ENCODE data around the gene ANGPT4.

ANGPT4 gene, protein sequence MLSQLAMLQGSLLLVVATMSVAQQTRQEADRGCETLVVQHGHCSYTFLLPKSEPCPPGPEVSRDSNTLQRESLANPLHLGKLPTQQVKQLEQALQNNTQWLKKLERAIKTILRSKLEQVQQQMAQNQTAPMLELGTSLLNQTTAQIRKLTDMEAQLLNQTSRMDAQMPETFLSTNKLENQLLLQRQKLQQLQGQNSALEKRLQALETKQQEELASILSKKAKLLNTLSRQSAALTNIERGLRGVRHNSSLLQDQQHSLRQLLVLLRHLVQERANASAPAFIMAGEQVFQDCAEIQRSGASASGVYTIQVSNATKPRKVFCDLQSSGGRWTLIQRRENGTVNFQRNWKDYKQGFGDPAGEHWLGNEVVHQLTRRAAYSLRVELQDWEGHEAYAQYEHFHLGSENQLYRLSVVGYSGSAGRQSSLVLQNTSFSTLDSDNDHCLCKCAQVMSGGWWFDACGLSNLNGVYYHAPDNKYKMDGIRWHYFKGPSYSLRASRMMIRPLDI

DNA sequence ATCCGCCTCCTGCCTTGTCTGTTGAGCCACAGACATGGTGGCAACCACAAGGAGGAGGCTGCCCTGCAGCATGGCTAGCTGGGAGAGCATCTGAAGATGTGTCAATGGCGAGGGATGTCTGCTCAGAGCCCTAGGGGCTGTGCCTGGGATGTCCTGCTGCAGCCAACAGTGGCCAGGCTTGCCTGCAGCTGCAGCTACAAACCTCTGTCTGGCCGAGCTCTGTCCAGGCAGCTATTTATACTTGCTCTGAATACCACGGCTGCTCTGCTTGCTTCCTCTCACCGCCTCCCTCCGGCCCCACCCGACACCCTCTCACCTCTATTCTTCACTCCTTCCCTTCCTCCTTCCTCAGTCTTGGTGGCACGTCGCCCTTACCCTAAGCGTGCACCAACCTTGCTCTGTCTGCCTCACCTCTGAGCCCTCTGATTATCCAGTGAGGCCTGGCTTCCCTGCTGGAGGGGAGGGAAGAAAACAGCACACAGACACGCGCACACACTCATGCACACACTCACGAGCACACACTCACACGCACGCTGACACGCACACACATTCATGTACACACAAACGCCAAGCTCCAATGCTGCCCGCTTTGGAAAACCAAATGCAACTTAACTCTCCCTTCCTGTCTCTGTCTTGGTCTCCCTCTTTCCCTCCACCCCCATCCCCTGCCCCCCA lies at the start of gene ANGPT4:
Gene ANGPT4 (minus strand): TSS at position 210 of the 675 bp plus-strand sequence. CDS start 120 bp downstream, at position 90.
- no peak for DNase-seq (ENCODE audit: low read depth)

GRCh38 chr20:963795-964194 lies 47.7 kb upstream of the ANGPT4 start:
- no peak for DNase-seq (ENCODE audit: low read depth)

GRCh38 chr20:962683-963082 lies 46.5 kb upstream of the ANGPT4 start:
- no peak for DNase-seq (ENCODE audit: low read depth)

- DNase-seq (ENCODE audit: low read depth) = no peak
Measured at GRCh38 chr20:962223-962622, 46.1 kb upstream of the ANGPT4 start.

DNA sequence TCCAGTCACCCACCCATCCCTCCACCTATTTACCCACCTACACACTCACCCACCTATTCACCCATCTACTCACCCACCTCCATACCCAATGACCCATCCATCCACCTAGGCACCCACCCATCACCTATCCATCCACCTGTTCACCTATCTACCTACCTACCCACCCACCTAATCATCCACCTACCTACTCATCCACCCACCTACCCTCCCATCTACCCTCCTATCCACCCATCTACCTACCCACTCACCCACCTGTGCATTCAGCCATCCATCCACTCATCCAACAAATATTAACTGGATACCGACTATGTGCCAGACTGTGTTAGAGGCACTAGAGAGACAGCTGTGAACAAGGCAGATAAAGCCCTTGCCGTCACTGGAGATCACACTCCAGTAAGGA lies 45.6 kb upstream of the ANGPT4 start:
- no peak for DNase-seq (ENCODE audit: low read depth)

DNA sequence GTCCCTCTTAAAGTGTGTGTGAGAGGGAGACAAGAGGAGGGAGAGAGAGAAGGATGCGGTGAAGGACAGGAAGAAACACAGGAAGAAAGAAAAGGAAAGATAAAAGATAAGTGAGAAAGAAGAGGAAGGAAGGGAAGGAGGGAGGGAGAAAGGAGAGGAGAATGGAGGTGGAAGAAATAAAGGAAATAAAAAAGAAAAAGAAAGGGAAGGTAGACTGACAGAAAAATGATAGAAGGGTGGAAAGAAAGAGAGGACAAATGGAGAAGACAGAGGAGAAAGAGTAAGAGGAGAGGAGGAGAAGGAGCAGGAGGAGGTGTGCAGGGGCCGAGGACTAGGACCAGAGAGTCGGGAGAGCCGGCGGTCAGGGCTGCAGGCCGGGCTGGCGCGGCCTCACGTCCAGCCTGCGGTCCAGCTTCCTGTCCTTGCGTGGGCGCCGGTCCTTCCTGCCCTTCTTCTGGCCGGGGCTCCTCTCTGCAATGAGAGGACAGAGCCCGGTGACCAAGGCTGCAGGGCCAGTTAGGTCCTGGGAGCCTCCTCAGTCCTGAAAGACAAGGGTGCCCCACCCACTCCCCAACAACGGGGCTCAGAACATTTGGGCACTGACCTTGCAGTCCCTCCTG lies 44.0 kb upstream of the ANGPT4 start:
- no peak for DNase-seq (ENCODE audit: low read depth)

DNA sequence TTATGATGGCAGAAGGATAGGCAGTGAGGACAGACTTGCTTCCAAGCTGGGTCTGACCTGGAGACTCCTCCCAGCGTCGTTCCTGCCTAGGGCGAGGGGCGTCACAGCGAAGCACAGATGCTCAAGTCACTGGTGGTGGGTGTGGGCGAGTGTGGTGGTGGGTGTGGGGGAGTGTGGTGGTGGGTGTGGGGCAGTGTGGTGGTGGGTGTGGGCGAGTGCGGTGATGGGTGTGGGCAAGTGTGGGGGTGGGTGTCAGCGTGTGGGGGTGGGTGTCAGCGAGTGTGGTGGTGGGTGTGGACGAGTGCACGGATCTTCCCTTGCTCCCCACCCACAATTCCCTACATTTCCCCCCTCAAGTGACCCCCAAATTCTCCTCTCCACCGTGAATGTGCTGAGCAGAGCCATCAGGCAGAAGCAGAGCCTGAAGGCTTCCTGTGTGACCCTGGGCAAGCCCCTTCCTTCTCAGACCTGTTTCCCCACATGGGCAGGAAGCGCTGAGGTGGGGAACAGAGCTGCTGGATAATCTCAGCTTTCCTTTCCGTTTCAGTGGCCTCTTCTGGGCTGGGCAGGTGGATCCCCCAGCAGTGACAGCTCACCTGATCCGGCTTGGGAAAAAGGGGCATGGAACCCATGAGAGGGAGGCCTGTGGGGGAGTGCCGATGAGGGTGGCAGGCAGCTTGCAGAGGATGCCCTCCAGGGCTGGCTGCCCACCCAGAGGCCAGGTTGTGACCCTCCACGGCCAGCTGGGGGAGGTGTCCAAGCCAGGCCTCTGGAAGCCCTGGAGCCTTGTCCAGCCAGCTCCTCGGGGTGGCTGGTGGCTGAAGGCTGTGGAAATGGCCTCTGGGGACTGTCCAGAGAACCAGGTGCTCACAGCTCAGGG lies 43.0 kb upstream of the ANGPT4 start:
- no peak for DNase-seq (ENCODE audit: low read depth)

- DNase-seq (ENCODE audit: low read depth) = no peak
Measured at GRCh38 chr20:957544-957943, 41.4 kb upstream of the ANGPT4 start.

GRCh38 chr20:956330-956951 lies 40.3 kb upstream of the ANGPT4 start:
- peak; percentile 30 for DNase-seq (ENCODE audit: low read depth)

DNA sequence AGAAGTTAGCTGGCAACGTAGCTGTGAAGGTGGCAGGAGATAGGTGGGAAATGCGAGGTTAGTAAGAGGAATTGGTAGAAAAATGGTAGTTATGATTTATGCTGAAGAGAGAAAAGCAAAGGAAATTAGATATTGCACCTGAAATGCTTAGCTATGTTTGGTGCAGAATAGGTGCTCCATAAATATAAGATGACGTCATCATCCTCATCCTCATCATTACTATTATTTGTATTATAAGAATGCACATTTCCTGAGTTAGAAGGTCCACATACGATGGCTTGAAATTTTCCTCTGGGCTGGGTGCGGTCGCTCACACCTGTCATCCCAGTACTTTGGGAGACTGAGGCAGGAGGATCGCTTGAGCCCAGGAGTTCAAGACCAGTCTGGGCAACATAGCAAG lies 39.5 kb upstream of the ANGPT4 start:
- no peak for DNase-seq (ENCODE audit: low read depth)

GRCh38 chr20:955111-955510 lies 39.0 kb upstream of the ANGPT4 start:
- no peak for DNase-seq (ENCODE audit: low read depth)

GRCh38 chr20:953742-954141 lies 37.6 kb upstream of the ANGPT4 start:
- DNase-seq (ENCODE audit: low read depth) = no peak

- DNase-seq (ENCODE audit: low read depth) = no peak
Measured at GRCh38 chr20:952196-952795, 36.2 kb upstream of the ANGPT4 start.

DNA sequence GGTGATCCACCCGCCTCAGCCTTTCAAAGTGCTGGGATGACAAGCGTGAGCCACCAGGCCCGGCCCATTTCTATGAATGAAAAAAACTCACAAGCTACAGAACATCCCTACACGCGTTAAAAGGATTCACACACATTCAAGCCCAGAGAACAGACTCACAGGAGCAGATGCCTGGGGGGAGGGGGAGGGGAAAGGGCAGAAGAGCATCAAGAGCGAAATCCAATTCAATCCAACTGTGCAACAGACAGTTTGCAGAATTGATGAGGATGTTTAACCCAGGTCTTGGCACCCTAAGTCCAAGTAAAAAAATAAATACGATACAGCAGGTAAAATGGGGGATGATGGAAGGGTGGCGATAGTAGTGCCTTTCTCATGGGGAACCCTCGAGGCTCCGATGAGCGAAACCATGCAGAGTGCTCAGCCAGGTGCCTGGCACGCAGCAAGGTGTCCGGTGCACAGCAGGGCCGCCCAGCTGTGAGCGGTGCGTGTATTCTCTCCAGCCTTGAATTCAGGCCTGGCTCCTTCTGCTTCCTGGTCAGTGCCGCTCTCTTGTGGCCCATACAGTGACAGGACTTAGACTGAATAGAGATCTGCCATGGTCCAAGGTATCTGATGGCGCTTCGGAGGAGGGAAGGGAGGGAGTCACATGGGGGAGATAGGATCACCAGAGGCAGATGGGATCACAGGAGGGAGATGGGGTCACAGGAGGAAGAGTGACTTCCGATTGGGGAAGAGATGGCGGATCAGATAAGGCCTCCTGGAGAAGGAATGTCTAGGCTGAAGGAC lies 35.4 kb upstream of the ANGPT4 start:
- DNase-seq (ENCODE audit: low read depth) = no peak

GRCh38 chr20:949717-950116 lies 33.6 kb upstream of the ANGPT4 start:
- no peak for DNase-seq (ENCODE audit: low read depth)

GRCh38 chr20:946826-947225 lies 30.7 kb upstream of the ANGPT4 start:
- DNase-seq (ENCODE audit: low read depth) = no peak

DNA sequence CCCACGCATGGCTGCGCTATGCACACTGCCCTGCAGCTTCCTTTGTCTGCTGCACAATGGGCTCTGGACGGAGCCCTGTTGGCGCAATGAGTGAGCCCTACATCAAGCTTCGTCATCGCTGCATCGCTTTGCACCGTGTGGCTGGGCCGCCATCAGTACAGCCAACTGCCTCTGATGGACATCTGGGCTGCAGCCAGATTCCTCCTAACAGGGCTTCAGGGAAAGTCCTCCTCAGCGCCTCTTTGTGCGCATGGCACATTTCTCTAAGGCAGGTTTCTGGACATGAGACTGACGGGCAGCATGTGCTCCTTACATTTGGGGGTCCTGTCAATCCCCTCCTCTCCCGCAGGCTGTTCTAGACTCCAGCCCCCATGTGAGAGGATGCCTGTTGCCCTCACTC lies 29.7 kb upstream of the ANGPT4 start:
- no peak for DNase-seq (ENCODE audit: low read depth)

GRCh38 chr20:944774-945410 lies 28.8 kb upstream of the ANGPT4 start:
- DNase-seq (ENCODE audit: low read depth) = no peak

DNA sequence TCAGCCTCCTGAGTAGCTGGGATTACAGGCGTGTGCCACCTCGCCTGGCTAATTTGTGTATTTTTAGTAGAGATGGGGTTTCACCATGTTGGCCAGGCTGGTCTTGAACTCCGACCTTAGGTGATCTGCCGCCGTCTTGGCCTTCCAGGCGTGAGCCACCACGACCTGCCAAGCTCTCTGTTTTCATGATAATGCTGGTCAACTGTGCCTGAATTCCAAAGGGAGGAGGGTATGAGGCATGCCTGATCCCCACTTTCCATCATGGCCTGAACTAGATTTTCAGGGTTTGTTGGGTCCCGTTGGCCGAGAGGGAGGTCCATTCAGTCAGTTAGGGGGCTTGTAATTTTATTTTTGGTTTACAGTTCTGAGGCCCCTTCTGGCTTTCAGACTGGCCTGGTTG lies 28.0 kb upstream of the ANGPT4 start:
- DNase-seq (ENCODE audit: low read depth) = no peak

DNA sequence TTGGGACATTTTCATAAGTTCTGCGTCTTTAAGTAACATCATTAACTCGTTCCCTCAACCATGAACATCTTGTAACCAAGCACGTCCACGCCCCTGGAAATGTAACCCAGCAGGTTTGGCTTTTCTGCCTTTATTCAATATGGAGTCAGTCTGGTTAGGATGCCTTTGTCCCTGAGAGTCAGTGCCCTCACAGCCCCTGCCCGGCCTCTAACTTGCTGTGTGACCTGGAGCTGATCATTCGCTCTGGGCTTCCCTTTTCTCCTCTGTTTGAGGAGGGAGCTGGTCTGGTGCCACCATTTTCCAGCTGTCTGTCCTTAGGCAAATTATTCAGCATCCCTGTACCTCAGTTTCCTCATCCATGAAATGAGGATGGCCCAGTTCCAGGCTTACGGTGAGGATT lies 26.5 kb upstream of the ANGPT4 start:
- no peak for DNase-seq (ENCODE audit: low read depth)
